A673 (cell line): ENCODE data around the gene ALG14. TPM values are rescaled to one million over a fixed set of nuclear protein-coding genes. Genes with fewer than 3 reads are reported as not detected.

Source experiments
- BruUV-seq: library from RNA; stranded (reverse); fragments of 400-500 nt; replicated peaks from 2 replicates; lab custom pipeline; 2021; lab: Mats Ljungman, UMichigan
- CTCF ChIA-PET: fragments of 300-600 bp; sonication (Branson Sonifier 250); formaldehyde crosslinking; loops from one replicate; lab custom pipeline; 2022; ENCODE audit warnings: antibody characterized with exemption; lab: Charles Lee
- POLR2A ChIA-PET: fragments of 300-600 bp; sonication (Branson Sonifier 250); formaldehyde crosslinking; loops from one replicate; lab custom pipeline; 2022; ENCODE audit warnings: antibody characterized with exemption; ENCODE audit not compliant: low non-redundant PET; lab: Charles Lee
- DNase-seq: peaks from one replicate; pipeline ENCODE4 v3.0.0-alpha.2; 2015; ENCODE audit warnings: low spot score
- H3K27ac ChIP-seq: fragments of 200-600 bp; sonication (generic); 2 replicates; pipeline ENCODE4 v1.5.1; 2016; ENCODE audit warnings: mixed run types, low read depth, mild to moderate bottlenecking, mixed read lengths, antibody characterized with exemption, low read length; ENCODE audit not compliant: poor library complexity, severe bottlenecking
- H3K27me3 ChIP-seq: fragments of 200-600 bp; sonication (generic); replicated peaks from 2 replicates; pipeline ENCODE4 v1.6.1; 2017; ENCODE audit warnings: mixed run types, low read depth, mild to moderate bottlenecking, mixed read lengths, antibody characterized with exemption, low read length; ENCODE audit not compliant: insufficient read depth, poor library complexity
- H3K36me3 ChIP-seq: fragments of 200-600 bp; sonication (generic); 2 replicates; pipeline ENCODE4 v1.6.1; 2016; ENCODE audit warnings: mixed run types, mild to moderate bottlenecking, mixed read lengths, antibody characterized with exemption, low read length; ENCODE audit not compliant: insufficient read depth, poor library complexity, severe bottlenecking
- H3K4me1 ChIP-seq: fragments of 200-600 bp; sonication (generic); 2 replicates; pipeline ENCODE4 v1.6.1; 2017; ENCODE audit warnings: mixed run types, mild to moderate bottlenecking, mixed read lengths, antibody characterized with exemption, low read length; ENCODE audit not compliant: insufficient read depth, poor library complexity, severe bottlenecking
- H3K4me3 ChIP-seq: fragments of 200-600 bp; sonication (generic); 2 replicates; pipeline ENCODE4 v1.5.1; 2016; ENCODE audit warnings: low read depth, mixed run types, mild to moderate bottlenecking, mixed read lengths, low read length; ENCODE audit not compliant: poor library complexity, severe bottlenecking
- H3K9me3 ChIP-seq: fragments of 200-600 bp; sonication (generic); 2 replicates; pipeline ENCODE4 v1.6.1; 2016; ENCODE audit warnings: mixed run types, low read depth, mild to moderate bottlenecking, mixed read lengths, antibody characterized with exemption, low read length; ENCODE audit not compliant: poor library complexity, severe bottlenecking
- CTCF ChIP-seq: fragments of 300-800, 200-600 bp; sonication (generic); conservative IDR thresholded peaks from 2 replicates; pipeline ENCODE4 v1.5.1; 2017; ENCODE audit warnings: low read depth, mild to moderate bottlenecking, antibody characterized with exemption, low read length, moderate library complexity, mixed read lengths
- EZH2 ChIP-seq: fragments of 200-600 bp; sonication (generic); IDR thresholded peaks from 2 replicates; pipeline ENCODE4 v1.6.1; 2017; ENCODE audit warnings: borderline replicate concordance, low read depth, mild to moderate bottlenecking, mixed read lengths, antibody characterized with exemption, low read length; ENCODE audit not compliant: poor library complexity, severe bottlenecking
- intact Hi-C: fragments of 100-400 bp; cut with micrococcal nuclease; formaldehyde crosslinking; loops from one replicate; pipeline ENCODE4 v1.10.0; 2022; ENCODE audit not compliant: unreplicated experiment
- total RNA-seq: library from RNA; stranded (reverse); gene quantifications from 2 replicates; pipeline ENCODE4 v1.2.3, GENCODE V29; 2021

The ALG14 gene
- total RNA-seq, 1 experiment from 2014 or later, result 11.3 TPM

- ChIA-PET CTCF (no interaction called here), POLR2A (no interaction called here)
- TF ChIP-seq CTCF (no peak), EZH2 (no peak)
- H3K36me3 ChIP-seq, result no peaks in the 10 kb centered on the region
- BruUV-seq, result no TSS peak
- DNase-seq, result no peak
- H3K4me3 ChIP-seq, result no peak overlapping the region
- intact Hi-C loops, result no loop called here
- H3K9me3 ChIP-seq, result no peaks in the 10 kb centered on the region
- H3K4me1 ChIP-seq, result peaks cover 15% of the 10 kb centered on the region
- no peaks in the 10 kb centered on the region for H3K27me3 ChIP-seq
- H3K27ac ChIP-seq, result peak overlapping the region; percentile 24
These were observed 98.5 kb downstream of the ALG14 start for GRCh38 chr1:94974241-94974640.

- Histone ChIP-seq H3K27me3 (no peaks in the 10 kb centered on the region), H3K27ac (no peak overlapping the region), H3K9me3 (no peaks in the 10 kb centered on the region), H3K36me3 (no peaks in the 10 kb centered on the region), H3K4me1 (peaks cover 15% of the 10 kb centered on the region), H3K4me3 (no peak overlapping the region)
- CTCF ChIA-PET, result no interaction called here
- BruUV-seq, result no TSS peak
- TF ChIP-seq CTCF (no peak), EZH2 (no peak)
- POLR2A ChIA-PET, result no interaction called here
- no peak for DNase-seq
- intact Hi-C loops, result no loop called here
These were observed 99.3 kb downstream of the ALG14 start for GRCh38 chr1:94973309-94973922.

GRCh38 chr1:94971491-94971924 lies 101.2 kb downstream of the ALG14 start:
- H3K4me3 ChIP-seq, result no peak overlapping the region
- intact Hi-C loops, result no loop called here
- H3K27ac ChIP-seq, result no peak overlapping the region
- CTCF ChIA-PET, result no interaction called here
- BruUV-seq, result no TSS peak
- peak; percentile 43 for DNase-seq
- no peaks in the 10 kb centered on the region for H3K9me3 ChIP-seq
- no peaks in the 10 kb centered on the region for H3K27me3 ChIP-seq
- H3K4me1 ChIP-seq, result peaks cover 15% of the 10 kb centered on the region
- POLR2A ChIA-PET, result interaction anchor here (0.7 kb wide), 1 partner anchor 10 kb away, joined by 3 read pairs; no protein-coding TSS in a partner anchor
- TF ChIP-seq CTCF (no peak), EZH2 (no peak)
- H3K36me3 ChIP-seq, result no peaks in the 10 kb centered on the region
